Stimulated activated CD4-positive, alpha-beta T cell treated with anti-CD3 and anti-CD28 coated beads, Interleukin-15, amount 100 ng/mL, for 48 hours (primary cell): ENCODE results near the gene CTSV.
"Not testable (repeated sequence)": the region's sequence is repeated elsewhere in the genome, so short reads cannot be mapped to it uniquely, and the experiment has no call there.

Experiments used
- DNase-seq, 2 donors: peaks; one replicate each; pipeline ENCODE4 v3.0.0-alpha.2; 2020; ENCODE audit warnings: low read depth in 2 of 2

CTSV gene

GRCh38 chr9:97038611-97039513 is at the start of gene CTSV:
Gene CTSV (minus strand): TSS chr9:97039142. CDS start chr9:97038043, 1,099 bp downstream.
- DNase-seq: peak; percentile 46 to 81

GRCh38 chr9:97087668-97088215 is 48.8 kb upstream of the CTSV start:
- DNase-seq: not testable (repeated sequence)

- DNase-seq: not testable (repeated sequence)
Observed at GRCh38 chr9:97084562-97084991, 45.6 kb upstream of the CTSV start.

- no peak for DNase-seq
Observed at GRCh38 chr9:97078362-97078761, 39.4 kb upstream of the CTSV start.

GRCh38 chr9:97077452-97078295 is 38.7 kb upstream of the CTSV start:
- no peak for DNase-seq

- DNase-seq: not testable (repeated sequence)
Observed at GRCh38 chr9:97076731-97077451, 37.9 kb upstream of the CTSV start.

- no peak for DNase-seq
Observed at GRCh38 chr9:97076238-97076637, 37.3 kb upstream of the CTSV start.

GRCh38 chr9:97075289-97075985 is 36.5 kb upstream of the CTSV start:
- DNase-seq: no peak

- DNase-seq: no peak
Observed at GRCh38 chr9:97073506-97073905, 34.6 kb upstream of the CTSV start.

- DNase-seq: no peak
Observed at GRCh38 chr9:97072285-97072776, 33.4 kb upstream of the CTSV start.

- DNase-seq: not testable (repeated sequence)
Observed at GRCh38 chr9:97070325-97070724, 31.4 kb upstream of the CTSV start.

GRCh38 chr9:97067490-97067889 is 28.5 kb upstream of the CTSV start:
- no peak for DNase-seq

- DNase-seq: no peak
Observed at GRCh38 chr9:97064176-97064575, 25.2 kb upstream of the CTSV start.

- DNase-seq: no peak
Observed at GRCh38 chr9:97060796-97061195, 21.9 kb upstream of the CTSV start.

- DNase-seq: no peak
Observed at GRCh38 chr9:97059626-97060025, 20.7 kb upstream of the CTSV start.

GRCh38 chr9:97057651-97058050 is 18.7 kb upstream of the CTSV start:
- no peak for DNase-seq

GRCh38 chr9:97055891-97056290 is 16.9 kb upstream of the CTSV start:
- DNase-seq: not testable (repeated sequence)

GRCh38 chr9:97053717-97054116 is 14.8 kb upstream of the CTSV start:
- DNase-seq: no peak

GRCh38 chr9:97052735-97053134 is 13.8 kb upstream of the CTSV start:
- no peak for DNase-seq

GRCh38 chr9:97046228-97046627 is 7.3 kb upstream of the CTSV start:
- no peak for DNase-seq

- DNase-seq: no peak
Observed at GRCh38 chr9:97045300-97045699, 6.4 kb upstream of the CTSV start.
